A549 (cell line): ENCODE results near the gene STXBP2.

Experiments
- BCL3 ChIP-seq: fragments of >200 bp; sonication (Bioruptor Twin); formaldehyde crosslinking; IDR thresholded peaks from 3 replicates; pipeline ENCODE4 v1.6.1; 2016
- CEBPB ChIP-seq, 2 experiments: fragments of >200 bp in 1 of 2; sonication (Bioruptor Twin) in 1 of 2; formaldehyde crosslinking in 1 of 2; IDR thresholded peaks; 2 replicates each; pipeline ENCODE4 v1.6.1; 2012 to 2016
- CTCF ChIP-seq: fragments of >200 bp; sonication (Bioruptor Twin); formaldehyde crosslinking; IDR thresholded peaks from 3 replicates; pipeline ENCODE4 v1.5.1; 2016
- EP300 ChIP-seq, 2 experiments: fragments of >200 bp; sonication (Bioruptor Twin); formaldehyde crosslinking; IDR thresholded peaks; 2 replicates in 1 of 2; 3 replicates in 1 of 2; pipeline ENCODE4 v1.6.1; 2016 to 2017
- HOXB5 ChIP-seq: fragments of 250-450 bp; sonication (Bioruptor Pico); IDR thresholded peaks from 2 replicates; pipeline ENCODE4 v1.5.0; 2020; ENCODE audit warnings: mild to moderate bottlenecking, moderate library complexity
- KDM1A ChIP-seq: fragments of 200-600 bp; sonication (generic); IDR thresholded peaks from 2 replicates; pipeline ENCODE4 v1.6.1; 2016; ENCODE audit warnings: low read depth, mild to moderate bottlenecking
- MAX ChIP-seq: IDR thresholded peaks from 2 replicates; pipeline ENCODE4 v1.6.1; 2012
- MAZ ChIP-seq: fragments of 150-350 bp; IDR thresholded peaks from 2 replicates; pipeline ENCODE4 v1.6.1; 2014; ENCODE audit warnings: antibody characterized with exemption, low read depth, low read length, borderline replicate concordance
- POLR2A ChIP-seq: IDR thresholded peaks from 2 replicates; pipeline ENCODE4 v1.6.1; 2012; ENCODE audit warnings: mild to moderate bottlenecking, low read length
- SREBF2 ChIP-seq: fragments of 450-650 bp; IDR thresholded peaks from 2 replicates; pipeline ENCODE4 v1.6.1; 2014; ENCODE audit warnings: mild to moderate bottlenecking, moderate library complexity

GRCh38 chr19:7646426-7646700 lies 9.5 kb downstream of the STXBP2 start:
- TF ChIP-seq CTCF (no peak), POLR2A (no peak), KDM1A (no peak), HOXB5 (no peak), EP300 (IDR thresholded peaks at IDR 0.05) (no peak), MAX (no peak), SREBF2 (no peak), BCL3 (no peak), CEBPB (IDR thresholded peaks at IDR 0.05) (no peak), MAZ (no peak)
